ENCODE data around the gene FTO. TPM values are rescaled to one million over a fixed set of nuclear protein-coding genes. Genes with fewer than 3 reads are reported as not detected.

Gene FTO
- total and polyA plus RNA-seq, 4 donors, result 12.2 to 145 (median 57.7) TPM

- no peaks in the 10 kb centered on the region for H3K36me3 ChIP-seq (ENCODE audit: control insufficient read depth in 4 of 4, insufficient read depth in 4 of 4, low read length in 4 of 4)
- DNase-seq, result no peak
- H3K4me3 ChIP-seq, result no peak overlapping the region
- H3K27me3 ChIP-seq (ENCODE audit: control insufficient read depth in 3 of 3, insufficient read depth in 3 of 3, low read length in 2 of 3), result peaks cover 0 to 17% (median 13%) of the 10 kb centered on the region in 3 donors
- no peak overlapping the region for H3K9ac ChIP-seq (ENCODE audit: insufficient read depth in 1 of 2, low read length in 2 of 2)
- TF ChIP-seq CTCF (IDR thresholded peaks at IDR 0.05; ENCODE audit: control extremely low read depth, extremely low read depth), result no peak
- H3K4me1 ChIP-seq (ENCODE audit: control insufficient read depth in 5 of 5, insufficient read depth in 5 of 5, low read length in 5 of 5), result peaks cover 0 to 13% (median 5%) of the 10 kb centered on the region in 5 donors
- no peak for ATAC-seq (ENCODE audit: insufficient read depth, low FRiP score)
- peaks cover 0 to 7% (median 3%) of the 10 kb centered on the region in 4 donors for H3K9me3 ChIP-seq (ENCODE audit: control insufficient read depth in 4 of 4, insufficient read depth in 3 of 4, low read length in 3 of 4)
- WGBS, 2 donors, result 82 to 86% methylated on average over 2 of the region's 2 CpGs
- H3K27ac ChIP-seq (ENCODE audit: low read depth in 1 of 2, low read length in 1 of 2), result no peak overlapping the region
Measured at GRCh38 chr16:54191163-54191562, 487.2 kb downstream of the FTO start.

- no peak for DNase-seq
- peaks cover 0 to 7% (median 3%) of the 10 kb centered on the region in 4 donors for H3K9me3 ChIP-seq (ENCODE audit: control insufficient read depth in 4 of 4, insufficient read depth in 3 of 4, low read length in 3 of 4)
- no peak overlapping the region for H3K4me3 ChIP-seq
- no peak overlapping the region for H3K9ac ChIP-seq (ENCODE audit: insufficient read depth in 1 of 2, low read length in 2 of 2)
- H3K4me1 ChIP-seq (ENCODE audit: control insufficient read depth in 5 of 5, insufficient read depth in 5 of 5, low read length in 5 of 5), result peaks cover 0 to 13% (median 5%) of the 10 kb centered on the region in 5 donors
- WGBS, 2 donors, result 57 to 75% methylated on average over 3 of the region's 3 CpGs
- no peak overlapping the region for H3K27ac ChIP-seq (ENCODE audit: low read depth in 1 of 2, low read length in 1 of 2)
- H3K27me3 ChIP-seq (ENCODE audit: control insufficient read depth in 3 of 3, insufficient read depth in 3 of 3, low read length in 2 of 3), result peaks cover 0 to 19% (median 13%) of the 10 kb centered on the region in 3 donors
- no peak for ATAC-seq (ENCODE audit: insufficient read depth, low FRiP score)
- H3K36me3 ChIP-seq (ENCODE audit: control insufficient read depth in 4 of 4, insufficient read depth in 4 of 4, low read length in 4 of 4), result no peaks in the 10 kb centered on the region
- no peak for TF ChIP-seq CTCF (IDR thresholded peaks at IDR 0.05; ENCODE audit: control extremely low read depth, extremely low read depth)
Measured at GRCh38 chr16:54191592-54191991, 487.6 kb downstream of the FTO start.

- H3K4me3 ChIP-seq, result no peak overlapping the region
- H3K9me3 ChIP-seq (ENCODE audit: control insufficient read depth in 4 of 4, insufficient read depth in 3 of 4, low read length in 3 of 4), result peaks cover 0 to 7% (median 3%) of the 10 kb centered on the region in 4 donors
- H3K36me3 ChIP-seq (ENCODE audit: control insufficient read depth in 4 of 4, insufficient read depth in 4 of 4, low read length in 4 of 4), result no peaks in the 10 kb centered on the region
- H3K4me1 ChIP-seq (ENCODE audit: control insufficient read depth in 5 of 5, insufficient read depth in 5 of 5, low read length in 5 of 5), result peaks cover 0 to 13% (median 5%) of the 10 kb centered on the region in 5 donors
- H3K27ac ChIP-seq (ENCODE audit: low read depth in 1 of 2, low read length in 1 of 2), result no peak overlapping the region
- no peak for DNase-seq
- no peak for TF ChIP-seq CTCF (IDR thresholded peaks at IDR 0.05; ENCODE audit: control extremely low read depth, extremely low read depth)
- 59% methylated on average over 9 of the region's 9 CpGs for WGBS, 2 donors
- no peak for ATAC-seq (ENCODE audit: insufficient read depth, low FRiP score)
- H3K9ac ChIP-seq (ENCODE audit: insufficient read depth in 1 of 2, low read length in 2 of 2), result no peak overlapping the region
- peaks cover 0 to 22% (median 13%) of the 10 kb centered on the region in 3 donors for H3K27me3 ChIP-seq (ENCODE audit: control insufficient read depth in 3 of 3, insufficient read depth in 3 of 3, low read length in 2 of 3)
Measured at GRCh38 chr16:54193013-54193664, 489.2 kb downstream of the FTO start.
